H9 (cell line): ENCODE data around the gene FGA. TPM values are rescaled to one million over a fixed set of nuclear protein-coding genes. Genes with fewer than 3 reads are reported as not detected.

ENCODE experiments used
- DNase-seq: peaks from one replicate; pipeline ENCODE4 v3.0.0-alpha.2; 2017
- H2AFZ ChIP-seq: one replicate; pipeline ENCODE4 v1.6.1; 2013; ENCODE audit warnings: mild to moderate bottlenecking, low read length, control low read depth, moderate library complexity
- H2AK5ac ChIP-seq: 2 replicates; pipeline ENCODE4 v1.6.1; 2013; ENCODE audit warnings: low read length, control low read depth, mixed read lengths; ENCODE audit not compliant: insufficient read length
- H2BK120ac ChIP-seq: one replicate; pipeline ENCODE4 v1.6.1; 2013; ENCODE audit warnings: low read depth, mild to moderate bottlenecking, low read length, control low read depth, inconsistent platforms; ENCODE audit not compliant: poor library complexity, severe bottlenecking
- H2BK12ac ChIP-seq: 2 replicates; pipeline ENCODE4 v1.6.1; 2013; ENCODE audit warnings: low read length, control low read depth, mixed read lengths, low read depth; ENCODE audit not compliant: insufficient read length
- H2BK15ac ChIP-seq: 2 replicates; pipeline ENCODE4 v1.6.1; 2013; ENCODE audit warnings: low read depth, low read length, control low read depth
- H2BK20ac ChIP-seq: one replicate; pipeline ENCODE4 v1.6.1; 2013; ENCODE audit warnings: low read depth, mild to moderate bottlenecking, low read length, control low read depth, inconsistent platforms; ENCODE audit not compliant: poor library complexity, severe bottlenecking
- H2BK5ac ChIP-seq: 2 replicates; pipeline ENCODE4 v1.6.1; 2013; ENCODE audit warnings: low read length, control low read depth, mixed read lengths; ENCODE audit not compliant: insufficient read length
- H3K14ac ChIP-seq: 2 replicates; pipeline ENCODE4 v1.6.1; 2013; ENCODE audit warnings: low read length, control low read depth; ENCODE audit not compliant: insufficient read depth
- H3K18ac ChIP-seq: 2 replicates; pipeline ENCODE4 v1.6.1; 2013; ENCODE audit warnings: low read depth, mild to moderate bottlenecking, mixed read lengths, low read length, control low read depth; ENCODE audit not compliant: insufficient read length
- H3K23ac ChIP-seq: 2 replicates; pipeline ENCODE4 v1.6.1; 2013; ENCODE audit warnings: low read length, control low read depth, mixed read lengths, low read depth; ENCODE audit not compliant: insufficient read length
- H3K23me2 ChIP-seq: 2 replicates; pipeline ENCODE4 v1.6.1; 2013; ENCODE audit warnings: low read depth, mild to moderate bottlenecking, mixed read lengths, low read length, control low read depth; ENCODE audit not compliant: insufficient read length, poor library complexity, severe bottlenecking
- H3K27ac ChIP-seq: 2 replicates; pipeline ENCODE4 v1.5.1; 2013; ENCODE audit warnings: low read length, control low read depth, mixed read lengths, low read depth; ENCODE audit not compliant: insufficient read length
- H3K27me3 ChIP-seq: 2 replicates; pipeline ENCODE4 v1.6.1; 2013; ENCODE audit warnings: low read length, control low read depth, inconsistent platforms; ENCODE audit not compliant: insufficient read depth
- H3K4ac ChIP-seq: 2 replicates; pipeline ENCODE4 v1.6.1; 2013; ENCODE audit warnings: low read depth, mild to moderate bottlenecking, control low read depth, inconsistent platforms, low read length, moderate library complexity
- H3K4me1 ChIP-seq: 2 replicates; pipeline ENCODE4 v1.6.1; 2013; ENCODE audit warnings: low read length, control low read depth, inconsistent platforms; ENCODE audit not compliant: insufficient read depth
- H3K4me2 ChIP-seq: 2 replicates; pipeline ENCODE4 v1.6.1; 2013; ENCODE audit warnings: low read length, control low read depth, mixed read lengths; ENCODE audit not compliant: insufficient read length, insufficient read depth
- H3K56ac ChIP-seq: 2 replicates; pipeline ENCODE4 v1.6.1; 2013; ENCODE audit warnings: low read depth, mild to moderate bottlenecking, mixed read lengths, low read length, control low read depth; ENCODE audit not compliant: insufficient read length
- H3K79me1 ChIP-seq: 2 replicates; pipeline ENCODE4 v1.6.1; 2013; ENCODE audit warnings: low read depth, mild to moderate bottlenecking, moderate library complexity, low read length, control low read depth, inconsistent platforms; ENCODE audit not compliant: insufficient read depth, poor library complexity, severe bottlenecking
- H3K79me2 ChIP-seq: 2 replicates; pipeline ENCODE4 v1.6.1; 2013; ENCODE audit warnings: low read length, control low read depth, inconsistent platforms; ENCODE audit not compliant: insufficient read depth
- H3K9ac ChIP-seq: 2 replicates; pipeline ENCODE4 v1.6.1; 2013; ENCODE audit warnings: low read length, control low read depth, mixed read lengths; ENCODE audit not compliant: insufficient read length; ENCODE audit errors: extremely low read depth
- H3K9me3 ChIP-seq: one replicate; pipeline ENCODE4 v1.6.1; 2013; ENCODE audit warnings: low read depth, low read length, inconsistent platforms; ENCODE audit not compliant: control insufficient read depth
- H3T11ph ChIP-seq: one replicate; pipeline ENCODE4 v1.6.1; 2013; ENCODE audit warnings: mild to moderate bottlenecking, low read length, control low read depth, inconsistent platforms
- H4K20me1 ChIP-seq: one replicate; pipeline ENCODE4 v1.6.1; 2013; ENCODE audit not compliant: control insufficient read depth, insufficient read length, insufficient read depth
- H4K5ac ChIP-seq: 2 replicates; pipeline ENCODE4 v1.6.1; 2013; ENCODE audit warnings: low read depth, mild to moderate bottlenecking, mixed read lengths, low read length, control low read depth; ENCODE audit not compliant: insufficient read length
- H4K8ac ChIP-seq: replicated peaks from 2 replicates; pipeline ENCODE4 v1.6.1; 2013; ENCODE audit warnings: low read length, control low read depth, mixed read lengths, low read depth; ENCODE audit not compliant: insufficient read length
- H4K91ac ChIP-seq: 2 replicates; pipeline ENCODE4 v1.6.1; 2013; ENCODE audit warnings: low read depth, mild to moderate bottlenecking, moderate library complexity, mixed read lengths, low read length, control low read depth; ENCODE audit not compliant: insufficient read length
- H3K27ac Mint-ChIP-seq, 3 experiments: 2 replicates in 2 of 3; 3 replicates in 1 of 3; pipeline ENCODE4 v1.8.0; 2020 to 2021; ENCODE audit warnings: mixed read lengths in 3 of 3, mild to moderate bottlenecking in 1 of 3, moderate library complexity in 1 of 3
- H3K27me3 Mint-ChIP-seq: 2 replicates; pipeline ENCODE4 v1.8.0; 2021; ENCODE audit warnings: low read depth, mild to moderate bottlenecking, moderate library complexity, mixed read lengths
- H3K36me3 Mint-ChIP-seq, 3 experiments: 2 replicates in 2 of 3; 3 replicates in 1 of 3; pipeline ENCODE4 v1.8.0; 2020 to 2021; ENCODE audit warnings: low read depth in 3 of 3, mixed read lengths in 3 of 3; ENCODE audit not compliant: insufficient read depth in 1 of 3
- H3K4me1 Mint-ChIP-seq, 2 experiments: 2 replicates each; pipeline ENCODE4 v1.8.0; 2020; ENCODE audit warnings: mixed read lengths in 2 of 2
- H3K4me3 Mint-ChIP-seq, 2 experiments: 2 replicates in 1 of 2; 3 replicates in 1 of 2; pipeline ENCODE4 v1.8.0; 2020 to 2021; ENCODE audit warnings: mild to moderate bottlenecking in 2 of 2, mixed read lengths in 2 of 2, moderate library complexity in 1 of 2
- H3K9me3 Mint-ChIP-seq, 2 experiments: 2 replicates in 1 of 2; 3 replicates in 1 of 2; pipeline ENCODE4 v1.8.0; 2020; ENCODE audit warnings: mild to moderate bottlenecking in 2 of 2, mixed read lengths in 2 of 2, moderate library complexity in 1 of 2
- CTCF ChIP-seq: fragments of 200-600 bp; sonication (generic); conservative IDR thresholded peaks from 3 replicates; pipeline ENCODE4 v1.8.0; 2021; ENCODE audit warnings: antibody characterized with exemption, mild to moderate bottlenecking
- WGBS: extraction: QIAGEN DNeasy Blood & Tissue Kit; methylation state at CpG from one replicate; pipeline ENCODE4 v1.1.7; 2013; ENCODE audit warnings: missing lambda C conversion rate, low lambda C conversion rate, mixed read lengths; ENCODE audit not compliant: insufficient read length; ENCODE audit errors: extremely low coverage; 5-methylcytosine and 5-hydroxymethylcytosine counted together
- total RNA-seq: library from RNA; stranded (reverse); gene quantifications from 2 replicates; pipeline ENCODE4 v1.2.1, GENCODE V29; 2021

FGA gene
- total RNA-seq, 1 experiment from 2014 or later: not detected

GRCh38 chr4:154615211-154615610 lies 24.7 kb upstream of the FGA start:
- no peaks in the 10 kb centered on the region for H3K79me2 ChIP-seq
- no CpG with 5 or more reads among the region's 1 CpG for WGBS
- H3K27me3 ChIP-seq: no peaks in the 10 kb centered on the region
- no peak overlapping the region for H3K27ac ChIP-seq
- H4K20me1 ChIP-seq: no peaks in the 10 kb centered on the region
- TF ChIP-seq CTCF: no peak
- H3K4me1 Mint-ChIP-seq: peaks cover 4 to 9% of the 10 kb centered on the region in 2 experiments
- no peak for DNase-seq
- H4K8ac ChIP-seq: no peak overlapping the region
- no peaks in the 10 kb centered on the region for H3K9me3 Mint-ChIP-seq
- no peaks in the 10 kb centered on the region; the same call in 1 of the 2 replicates for H3K4me1 ChIP-seq
- no peak overlapping the region for H2BK15ac ChIP-seq
- no peak overlapping the region for H4K5ac ChIP-seq
- H3K36me3 Mint-ChIP-seq: no peaks in the 10 kb centered on the region
- H3T11ph ChIP-seq: no peak overlapping the region
- H2AK5ac ChIP-seq: no peak overlapping the region
- no peaks in the 10 kb centered on the region for H3K9me3 ChIP-seq
- no peak overlapping the region for H3K18ac ChIP-seq
- no peaks in the 10 kb centered on the region for H3K27me3 Mint-ChIP-seq
- H2BK20ac ChIP-seq: no peak overlapping the region
- no peak overlapping the region for H3K27ac Mint-ChIP-seq
- no peak overlapping the region for H3K4me2 ChIP-seq
- H2BK5ac ChIP-seq: no peak overlapping the region
- no peaks in the 10 kb centered on the region for H3K23me2 ChIP-seq
- H2AFZ ChIP-seq: no peak overlapping the region
- no peak overlapping the region for H4K91ac ChIP-seq
- H3K14ac ChIP-seq: no peak overlapping the region
- H3K4me3 Mint-ChIP-seq: no peak overlapping the region
- no peaks in the 10 kb centered on the region for H3K79me1 ChIP-seq
- H3K4ac ChIP-seq: no peak overlapping the region
- H3K23ac ChIP-seq: no peak overlapping the region
- H2BK120ac ChIP-seq: no peak overlapping the region
- H3K9ac ChIP-seq: no peak overlapping the region
- H2BK12ac ChIP-seq: no peak overlapping the region
- no peak overlapping the region for H3K56ac ChIP-seq
